ENCODE measurements around the gene ABCB8. TPM values are rescaled to one million over a fixed set of nuclear protein-coding genes. Genes with fewer than 3 reads are reported as not detected.

Gene ABCB8
- total and polyA plus RNA-seq, 9 of the 15 experiments (the other 6 are each of a cell fraction or from before 2014, with no cell fraction given) = 7.6 to 106 (median 36.3) TPM

GRCh38 chr7:151062399-151063211, 34.4 kb downstream of the ABCB8 start (continued):
- TF ChIP-seq REST (IDR thresholded peaks at IDR 0.05; ENCODE audit: borderline replicate concordance) = peak; percentile 70
- no peak for TF ChIP-seq REST (CRISPR knock-in tag; IDR thresholded peaks at IDR 0.05; ENCODE audit: low read depth)
- TF ChIP-seq FIP1L1 (IDR thresholded peaks at IDR 0.05; ENCODE audit: low read depth, low read length, poor library complexity, severe bottlenecking) = peak; percentile 72
- peak; percentile 99 for TF ChIP-seq MXI1 (IDR thresholded peaks at IDR 0.05; ENCODE audit: low read depth, low read length)
- TF ChIP-seq ERF (CRISPR knock-in tag; IDR thresholded peaks at IDR 0.05) = no peak; the same call in 1 of the 2 replicates
- no peak for TF ChIP-seq MTF1 (CRISPR knock-in tag; IDR thresholded peaks at IDR 0.05; ENCODE audit: borderline replicate concordance)
- TF ChIP-seq BCL6 (CRISPR knock-in tag; IDR thresholded peaks at IDR 0.05) = no peak
- no peak for TF ChIP-seq PPARD (CRISPR knock-in tag; IDR thresholded peaks at IDR 0.05)
- peak; percentile 84; the same call in 1 of the 2 replicates for TF ChIP-seq JUN (IDR thresholded peaks at IDR 0.05; ENCODE audit: borderline replicate concordance, low read depth, low read length)
- TF ChIP-seq JUN (CRISPR knock-in tag; IDR thresholded peaks at IDR 0.05; ENCODE audit: borderline replicate concordance) = no peak
- TF ChIP-seq FOXK1 (CRISPR knock-in tag; IDR thresholded peaks at IDR 0.05; ENCODE audit: borderline replicate concordance) = 0 out of 2 replicates have a peak, but pooled peaks have one; percentile 50
- TF ChIP-seq SUPT5H (IDR thresholded peaks at IDR 0.05) = peak; percentile 49; the same call in 1 of the 2 replicates
- no peak for TF ChIP-seq MED1 (CRISPR knock-in tag; IDR thresholded peaks at IDR 0.05; ENCODE audit: borderline replicate concordance)
- TF ChIP-seq RBM39 (optimal IDR thresholded peaks at IDR 0.05; ENCODE audit: low read depth, low read length) = no peak
- TF ChIP-seq CBX3 (IDR thresholded peaks at IDR 0.05; ENCODE audit: borderline replicate concordance in 1 of 2, low read length in 2 of 2) = 0 out of 3 replicates have a peak, but pooled peaks of 1 of the 2 experiments have one; percentile 6
- no peak for TF ChIP-seq BRCA1 (IDR thresholded peaks at IDR 0.05)
- no peak for TF ChIP-seq BRCA1 (CRISPR knock-in tag; IDR thresholded peaks at IDR 0.05)
- no peak for TF ChIP-seq NFYB (IDR thresholded peaks at IDR 0.05; ENCODE audit: extremely low read depth, insufficient read length)
- no peak for TF ChIP-seq XRCC3 (IDR thresholded peaks at IDR 0.05)
- TF ChIP-seq, protein P1, sequence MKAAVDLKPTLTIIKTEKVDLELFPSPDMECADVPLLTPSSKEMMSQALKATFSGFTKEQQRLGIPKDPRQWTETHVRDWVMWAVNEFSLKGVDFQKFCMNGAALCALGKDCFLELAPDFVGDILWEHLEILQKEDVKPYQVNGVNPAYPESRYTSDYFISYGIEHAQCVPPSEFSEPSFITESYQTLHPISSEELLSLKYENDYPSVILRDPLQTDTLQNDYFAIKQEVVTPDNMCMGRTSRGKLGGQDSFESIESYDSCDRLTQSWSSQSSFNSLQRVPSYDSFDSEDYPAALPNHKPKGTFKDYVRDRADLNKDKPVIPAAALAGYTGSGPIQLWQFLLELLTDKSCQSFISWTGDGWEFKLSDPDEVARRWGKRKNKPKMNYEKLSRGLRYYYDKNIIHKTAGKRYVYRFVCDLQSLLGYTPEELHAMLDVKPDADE (conservative IDR thresholded peaks at IDR 0.05; ENCODE audit: control insufficient read depth, low read depth, low read length) = peak; percentile 74

All from K562 (cell line).